Karpas-422 (cell line): ENCODE measurements around the gene RAB36. TPM values are rescaled to one million over a fixed set of nuclear protein-coding genes. Genes with fewer than 3 reads are reported as not detected.

Experiments used
- DNase-seq: peaks from one replicate; pipeline ENCODE4 v3.0.0-alpha.2; 2015
- H2AFZ ChIP-seq: fragments of 200-600 bp; sonication (generic); 2 replicates; pipeline ENCODE4 v1.6.1; 2014; ENCODE audit warnings: antibody characterized with exemption, low read length, mixed read lengths
- H3K27ac ChIP-seq: fragments of 200-600 bp; sonication (generic); 2 replicates; pipeline ENCODE4 v1.5.1; 2014; ENCODE audit warnings: mild to moderate bottlenecking, low read length, moderate library complexity
- H3K27me3 ChIP-seq: fragments of 200-600 bp; sonication (generic); 2 replicates; pipeline ENCODE4 v1.6.1; 2014; ENCODE audit warnings: low read length, mixed read lengths
- H3K36me3 ChIP-seq: fragments of 200-600 bp; sonication (generic); 2 replicates; pipeline ENCODE4 v1.6.1; 2014; ENCODE audit warnings: low read length, mixed read lengths; ENCODE audit not compliant: insufficient read depth
- H3K4me1 ChIP-seq: fragments of 200-600 bp; sonication (generic); 2 replicates; pipeline ENCODE4 v1.6.1; 2014; ENCODE audit warnings: mild to moderate bottlenecking, low read length, mixed read lengths
- H3K4me2 ChIP-seq: fragments of 200-600 bp; sonication (generic); 2 replicates; pipeline ENCODE4 v1.6.1; 2014; ENCODE audit warnings: low read length, low read depth, mild to moderate bottlenecking; ENCODE audit not compliant: poor library complexity, severe bottlenecking
- H3K4me3 ChIP-seq: fragments of 200-600 bp; sonication (generic); 2 replicates; pipeline ENCODE4 v1.5.1; 2014; ENCODE audit warnings: mild to moderate bottlenecking, antibody characterized with exemption, low read length, mixed read lengths
- H3K79me2 ChIP-seq: fragments of 200-600 bp; sonication (generic); 2 replicates; pipeline ENCODE4 v1.6.1; 2014; ENCODE audit warnings: mild to moderate bottlenecking, low read length, mixed read lengths
- H3K9ac ChIP-seq: fragments of 200-600 bp; sonication (generic); 2 replicates; pipeline ENCODE4 v1.6.0; 2014; ENCODE audit warnings: low read length
- H3K9me2 ChIP-seq: fragments of 200-600 bp; sonication (generic), shearing (Covaris generic); replicated peaks from 2 replicates; pipeline ENCODE4 v1.6.0; 2014; ENCODE audit warnings: mild to moderate bottlenecking, low read length, moderate library complexity; ENCODE audit not compliant: insufficient read depth
- H3K9me3 ChIP-seq: fragments of 300-700, 200-600 bp; sonication (generic); 2 replicates; pipeline ENCODE4 v1.6.1; 2014; ENCODE audit warnings: low read length, mixed read lengths
- H4K20me1 ChIP-seq: fragments of 200-600 bp; sonication (generic); 2 replicates; pipeline ENCODE4 v1.6.1; 2014; ENCODE audit warnings: mild to moderate bottlenecking, antibody characterized with exemption, low read length, low read depth; ENCODE audit not compliant: insufficient read depth
- total RNA-seq: library from RNA; depleted of rRNA; stranded (reverse); fragments of >200 nt; shearing (Covaris generic); gene quantifications from 2 replicates; pipeline ENCODE4 v1.2.3, GENCODE V29; 2014; ENCODE audit warnings: low replicate concordance

Gene RAB36
- total RNA-seq, 1 experiment from 2014 or later = 10.6 TPM

GRCh38 chr22:23175817-23176644, 30.8 kb downstream of the RAB36 start:
- no peak overlapping the region for H3K27ac ChIP-seq
- no peaks in the 10 kb centered on the region for H3K9me2 ChIP-seq
- peaks cover 20% of the 10 kb centered on the region for H3K4me1 ChIP-seq
- peak; percentile 60 for DNase-seq
- H2AFZ ChIP-seq = no peak overlapping the region
- peaks cover 20% of the 10 kb centered on the region; the same call in 1 of the 2 replicates for H3K9me3 ChIP-seq
- H3K36me3 ChIP-seq = peaks cover 6% of the 10 kb centered on the region; the same call in 1 of the 2 replicates
- H3K79me2 ChIP-seq = no peaks in the 10 kb centered on the region
- no peak overlapping the region for H3K4me2 ChIP-seq
- H3K27me3 ChIP-seq = no peaks in the 10 kb centered on the region
- no peaks in the 10 kb centered on the region for H4K20me1 ChIP-seq
- no peak overlapping the region for H3K9ac ChIP-seq
- no peak overlapping the region for H3K4me3 ChIP-seq

GRCh38 chr22:23176645-23177027, 31.4 kb downstream of the RAB36 start:
- Histone ChIP-seq H4K20me1 (no peaks in the 10 kb centered on the region), H3K79me2 (peaks cover 4% of the 10 kb centered on the region; the same call in 1 of the 2 replicates), H3K27me3 (no peaks in the 10 kb centered on the region), H3K9me3 (peaks cover 20% of the 10 kb centered on the region; the same call in 1 of the 2 replicates), H3K4me1 (peaks cover 24% of the 10 kb centered on the region), H2AFZ (no peak overlapping the region), H3K4me2 (no peak overlapping the region), H3K36me3 (peaks cover 6% of the 10 kb centered on the region; the same call in 1 of the 2 replicates), H3K9me2 (no peaks in the 10 kb centered on the region), H3K9ac (no peak overlapping the region), H3K4me3 (no peak overlapping the region), H3K27ac (no peak overlapping the region)
- DNase-seq = no peak

DNA sequence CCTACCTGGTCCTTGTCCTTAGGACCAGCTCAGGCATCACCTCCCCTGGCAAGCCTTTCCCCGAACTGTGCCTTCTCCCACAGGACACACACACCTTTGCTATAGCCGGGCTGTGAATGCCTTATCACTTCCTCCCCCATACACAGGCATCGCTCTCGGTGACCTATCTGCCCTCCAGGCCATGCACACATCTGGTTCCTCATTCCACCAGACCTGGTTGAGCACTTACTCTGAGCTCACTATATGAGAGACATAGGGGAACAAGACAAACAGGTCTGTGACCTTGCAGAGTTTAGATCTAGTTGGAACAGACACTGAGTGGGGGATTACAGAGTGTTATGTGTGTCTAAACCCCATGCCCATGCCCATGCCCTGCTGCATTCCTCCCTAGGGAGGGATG, 31.9 kb downstream of the RAB36 start:
- peaks cover 9% of the 10 kb centered on the region; the same call in 1 of the 2 replicates for H3K79me2 ChIP-seq
- H2AFZ ChIP-seq = no peak overlapping the region
- H3K4me3 ChIP-seq = no peak overlapping the region
- no peak for DNase-seq
- H3K27me3 ChIP-seq = no peaks in the 10 kb centered on the region
- peaks cover 29% of the 10 kb centered on the region for H3K4me1 ChIP-seq
- H3K9ac ChIP-seq = no peak overlapping the region
- H3K36me3 ChIP-seq = peaks cover 6% of the 10 kb centered on the region; the same call in 1 of the 2 replicates
- no peak overlapping the region for H3K27ac ChIP-seq
- peaks cover 20% of the 10 kb centered on the region; the same call in 1 of the 2 replicates for H3K9me3 ChIP-seq
- H4K20me1 ChIP-seq = no peaks in the 10 kb centered on the region
- H3K9me2 ChIP-seq = no peaks in the 10 kb centered on the region
- no peak overlapping the region for H3K4me2 ChIP-seq

- Histone ChIP-seq H3K9me2 (no peaks in the 10 kb centered on the region), H4K20me1 (peaks cover 5% of the 10 kb centered on the region; the same call in 1 of the 2 replicates), H3K27me3 (no peaks in the 10 kb centered on the region), H3K9me3 (peaks cover 20% of the 10 kb centered on the region; the same call in 1 of the 2 replicates), H3K36me3 (peaks cover 6% of the 10 kb centered on the region; the same call in 1 of the 2 replicates), H3K4me1 (peaks cover 44% of the 10 kb centered on the region), H3K79me2 (peaks cover 24% of the 10 kb centered on the region), H3K9ac (peak overlapping the region; percentile 60), H3K4me2 (peak overlapping the region; percentile 72), H3K4me3 (peak overlapping the region; percentile 67; the same call in 1 of the 2 replicates), H3K27ac (peak overlapping the region; percentile 86), H2AFZ (no peak overlapping the region)
- peak; percentile 83 for DNase-seq
Measured at GRCh38 chr22:23178512-23179254, 33.4 kb downstream of the RAB36 start.

DNA sequence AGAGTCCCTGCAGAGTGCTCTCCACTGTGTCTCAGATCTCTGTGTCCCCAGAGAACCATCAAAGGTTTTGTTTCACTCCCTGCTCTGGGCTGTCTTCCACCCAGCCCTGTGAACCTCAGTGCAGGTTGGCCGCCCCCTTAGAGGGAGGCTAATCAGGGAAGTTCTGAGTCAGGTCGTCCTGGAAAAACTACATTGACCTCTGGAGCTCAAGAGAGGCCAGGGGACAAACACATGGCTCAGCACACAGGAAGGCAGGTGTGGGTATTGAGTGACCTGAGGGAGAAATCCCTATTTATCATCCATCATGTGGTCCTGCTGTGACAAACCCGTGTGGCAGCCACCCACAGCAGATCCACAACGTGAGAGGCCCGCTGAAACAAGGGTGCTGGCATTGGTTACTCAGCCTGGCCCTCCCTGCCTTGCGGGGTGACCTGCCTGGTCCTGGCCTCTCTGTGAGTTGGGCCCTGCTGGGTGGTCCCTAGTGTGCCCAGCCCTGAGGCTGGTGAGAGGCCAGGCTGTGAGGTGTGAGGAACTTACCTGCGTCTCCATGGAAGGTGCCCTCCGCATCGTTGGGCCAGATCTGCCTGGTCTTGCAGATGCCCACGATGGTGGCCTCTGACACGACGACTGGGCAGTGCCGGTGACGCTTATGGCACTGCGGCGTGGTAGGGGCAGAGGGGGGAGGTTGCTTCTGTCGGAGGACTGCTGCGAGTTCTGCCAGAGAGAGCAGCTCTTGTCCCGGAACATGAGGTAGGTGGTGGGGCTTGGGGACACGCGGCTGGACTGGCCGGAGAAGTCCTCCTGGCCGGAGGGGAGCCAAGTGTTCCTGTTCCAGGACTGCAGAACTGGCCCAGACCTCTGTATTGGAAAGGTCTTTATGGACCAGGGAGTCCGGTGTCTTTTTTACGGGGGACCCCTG, 34.4 kb downstream of the RAB36 start:
- peak; percentile 77 for DNase-seq

GRCh38 chr22:23180301-23180892, 35.1 kb downstream of the RAB36 start, which contains the start of gene BCR:
Gene BCR (plus strand): TSS chr22:23180509. CDS start chr22:23180961, 452 bp downstream.
- peak within 1 kb of the TSS; percentile 67 for H3K4me3 ChIP-seq
- H3K79me2 ChIP-seq = peaks cover 41% of the 10 kb centered on the region
- H3K4me1 ChIP-seq = peaks cover 54% of the 10 kb centered on the region
- peaks cover 18% of the 10 kb centered on the region; the same call in 1 of the 2 replicates for H3K9me3 ChIP-seq
- H2AFZ ChIP-seq = no peak within 1 kb of the TSS
- peaks cover 11% of the 10 kb centered on the region; the same call in 1 of the 2 replicates for H4K20me1 ChIP-seq
- peak; percentile 83 for DNase-seq
- peaks cover 9% of the 10 kb centered on the region; the same call in 1 of the 2 replicates for H3K36me3 ChIP-seq
- peak within 1 kb of the TSS; percentile 62 for H3K9ac ChIP-seq
- H3K27ac ChIP-seq = peak within 1 kb of the TSS; percentile 86
- H3K9me2 ChIP-seq = no peaks in the 10 kb centered on the region
- H3K4me2 ChIP-seq = peak within 1 kb of the TSS; percentile 72
- no peaks in the 10 kb centered on the region for H3K27me3 ChIP-seq

More for the DNA sequence above, 34.4 kb downstream of the RAB36 start:
- Histone ChIP-seq H3K9ac (peak overlapping the region; percentile 60), H3K4me2 (peak overlapping the region; percentile 72), H3K4me3 (peak overlapping the region; percentile 67), H4K20me1 (peaks cover 11% of the 10 kb centered on the region; the same call in 1 of the 2 replicates), H3K36me3 (peaks cover 9% of the 10 kb centered on the region; the same call in 1 of the 2 replicates), H3K27ac (peak overlapping the region; percentile 86), H2AFZ (no peak overlapping the region), H3K4me1 (peaks cover 53% of the 10 kb centered on the region), H3K27me3 (no peaks in the 10 kb centered on the region), H3K9me2 (no peaks in the 10 kb centered on the region), H3K79me2 (peaks cover 33% of the 10 kb centered on the region), H3K9me3 (peaks cover 20% of the 10 kb centered on the region; the same call in 1 of the 2 replicates)
